ENCODE measurements around the gene PTCSC3. TPM values are rescaled to one million over a fixed set of nuclear protein-coding genes. Genes with fewer than 3 reads are reported as not detected.

Gene PTCSC3
- total RNA-seq, 4 donors from 2014 or later = not detected

GRCh38 chr14:36086629-36087395, 89.7 kb downstream of the PTCSC3 start:
- 2 to 11% methylated on average over 1 of the region's 1 CpG for WGBS, 2 donors
- DNase-seq (ENCODE audit: low spot score in 2 of 2) = no peak
- H3K27me3 ChIP-seq = no peaks in the 10 kb centered on the region
- no peaks in the 10 kb centered on the region for H3K36me3 ChIP-seq
- H3K9me3 ChIP-seq = no peaks in the 10 kb centered on the region
- TF ChIP-seq POLR2A (IDR thresholded peaks at IDR 0.05) (no peak), CTCF (IDR thresholded peaks at IDR 0.05) (no peak), EP300 (IDR thresholded peaks at IDR 0.05) (no peak)
- peaks cover 0 to 5% (median 2%) of the 10 kb centered on the region in 4 donors for H3K4me1 ChIP-seq
- no peak overlapping the region for H3K27ac ChIP-seq
- H3K4me3 ChIP-seq = no peak overlapping the region

GRCh38 chr14:36085861-36086260, 90.7 kb downstream of the PTCSC3 start:
- no peaks in the 10 kb centered on the region for H3K36me3 ChIP-seq
- no peak overlapping the region for H3K4me3 ChIP-seq
- H3K9me3 ChIP-seq = no peaks in the 10 kb centered on the region
- no peak overlapping the region for H3K27ac ChIP-seq
- DNase-seq (ENCODE audit: low spot score in 2 of 2) = no peak
- no peak for TF ChIP-seq POLR2A (IDR thresholded peaks at IDR 0.05)
- H3K4me1 ChIP-seq = no peaks in the 10 kb centered on the region
- no peaks in the 10 kb centered on the region for H3K27me3 ChIP-seq
- 55 to 57% methylated on average over 6 of the region's 6 CpGs for WGBS, 2 donors

Other genes with a start within 250 kb of the PTCSC3 start
- 10 to 100 TPM; 18.9 to 38.0 (median 25.5) TPM for gene MBIP, start 143.9 kb upstream of the PTCSC3 start, total RNA-seq

Measured in tibial nerve (tissue), 4 donors.